PFSK-1 (cell line): ENCODE measurements around the gene FAXDC2.

Experiments used
- FOXP2 ChIP-seq: optimal IDR thresholded peaks from 2 replicates; pipeline ENCODE3; 2011; ENCODE audit warnings: borderline replicate concordance, control low read depth, inconsistent platforms; ENCODE audit not compliant: insufficient read depth; ENCODE audit errors: extremely low read length, extremely low read depth
- POLR2AphosphoS5 ChIP-seq: IDR thresholded peaks from 2 replicates; pipeline ENCODE4 v1.6.1; 2012; ENCODE audit warnings: low read depth, mild to moderate bottlenecking, control low read depth, low read length, moderate library complexity
- REST ChIP-seq, 2 experiments: IDR thresholded peaks; 2 replicates each; pipeline versions ENCODE4 v1.6.1 to v1.8.0; 2011 to 2012; ENCODE audit warnings: low read depth in 2 of 2, low read length in 2 of 2, control low read depth in 1 of 2, inconsistent platforms in 1 of 2, mild to moderate bottlenecking in 1 of 2, moderate library complexity in 1 of 2; ENCODE audit not compliant: insufficient read depth in 1 of 2
- SIN3A ChIP-seq: IDR thresholded peaks from 2 replicates; pipeline ENCODE4 v1.6.1; 2012; ENCODE audit warnings: mild to moderate bottlenecking, low read length, moderate library complexity, borderline replicate concordance; ENCODE audit not compliant: insufficient read depth
- TAF1 ChIP-seq: IDR thresholded peaks from 2 replicates; pipeline ENCODE4 v1.6.1; 2012; ENCODE audit warnings: low read length, control low read depth, borderline replicate concordance; ENCODE audit not compliant: insufficient read depth

Gene FAXDC2

GRCh38 chr5:154813158-154813557, 37.2 kb downstream of the FAXDC2 start:
- TF ChIP-seq REST (IDR thresholded peaks at IDR 0.05; ENCODE audit: insufficient read depth in 1 of 2, low read depth in 2 of 2, low read length in 2 of 2) (no peak), FOXP2 (no peak), POLR2AphosphoS5 (no peak), TAF1 (no peak), SIN3A (no peak)

- no peak for TF ChIP-seq REST (IDR thresholded peaks at IDR 0.05; ENCODE audit: insufficient read depth in 1 of 2, low read depth in 2 of 2, low read length in 2 of 2)
- TF ChIP-seq SIN3A, result no peak
- TF ChIP-seq FOXP2, result no peak
- TF ChIP-seq TAF1, result no peak
- TF ChIP-seq POLR2AphosphoS5, result no peak
Measured at GRCh38 chr5:154811653-154812465, 38.5 kb downstream of the FAXDC2 start.

DNA sequence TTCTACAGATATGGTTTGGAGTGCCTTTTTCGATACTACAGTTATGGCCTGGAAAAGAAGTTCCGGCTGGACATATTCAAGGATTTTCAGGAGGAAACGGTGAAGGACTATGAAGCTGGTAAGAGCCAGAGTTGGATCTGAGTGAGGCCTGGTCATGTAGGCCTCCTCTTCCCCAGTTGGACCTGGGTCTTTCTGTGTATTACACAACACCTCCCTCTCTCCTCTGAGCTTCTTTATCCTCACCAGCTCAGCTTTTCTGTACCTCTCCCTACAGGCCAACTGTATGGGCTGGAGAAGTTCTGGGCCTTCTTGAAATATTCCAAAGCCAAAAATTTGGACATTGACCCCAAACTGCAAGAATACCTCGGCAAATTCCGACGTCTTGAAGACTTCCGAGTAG, 39.2 kb downstream of the FAXDC2 start:
- TF ChIP-seq POLR2AphosphoS5 (no peak), FOXP2 (no peak), REST (IDR thresholded peaks at IDR 0.05; ENCODE audit: insufficient read depth in 1 of 2, low read depth in 2 of 2, low read length in 2 of 2) (no peak)

GRCh38 chr5:154806176-154806575, 44.2 kb downstream of the FAXDC2 start:
- no peak for TF ChIP-seq REST (IDR thresholded peaks at IDR 0.05; ENCODE audit: insufficient read depth in 1 of 2, low read depth in 2 of 2, low read length in 2 of 2)

DNA sequence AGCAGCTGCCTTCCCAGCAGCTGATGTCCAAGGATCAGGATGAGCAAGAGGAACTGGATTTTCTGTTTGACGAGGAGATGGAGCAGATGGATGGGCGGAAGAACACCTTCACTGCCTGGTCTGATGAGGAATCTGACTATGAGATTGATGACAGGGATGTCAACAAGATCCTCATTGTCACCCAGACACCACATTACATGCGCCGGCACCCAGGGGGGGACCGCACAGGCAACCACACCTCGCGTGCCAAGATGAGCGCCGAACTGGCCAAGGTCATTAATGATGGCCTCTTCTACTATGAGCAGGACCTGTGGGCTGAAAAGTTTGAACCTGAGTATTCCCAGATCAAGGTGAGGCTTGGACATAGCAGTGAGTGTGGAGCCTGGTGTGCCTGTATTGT, 48.4 kb downstream of the FAXDC2 start:
- TF ChIP-seq FOXP2, result no peak
- no peak for TF ChIP-seq REST (IDR thresholded peaks at IDR 0.05; ENCODE audit: insufficient read depth in 1 of 2, low read depth in 2 of 2, low read length in 2 of 2)
- TF ChIP-seq TAF1, result no peak
- no peak for TF ChIP-seq POLR2AphosphoS5
- no peak for TF ChIP-seq SIN3A
